Left colon (tissue), 2 donors: ENCODE data around the gene CASP3. TPM values are rescaled to one million over a fixed set of nuclear protein-coding genes. Genes with fewer than 3 reads are reported as not detected.
A peak's percentile ranks its signal among the peaks of the same experiment; 100 is the strongest.
"Not testable (repeated sequence)": the region's sequence is repeated elsewhere in the genome, so short reads cannot be mapped to it uniquely, and the experiment has no call there.

Source experiments
- ATAC-seq: fragments of 200-7000 bp; cut with Tn5 transposase; one replicate; pipeline ENCODE4 v1.9.1; 2020; ENCODE audit warnings: mild to moderate bottlenecking, moderate library complexity
- DNase-seq, 2 donors: peaks; one replicate each; pipeline ENCODE4 v3.0.0-alpha.2; 2020
- intact Hi-C, 2 donors: fragments of 100-400 bp; cut with DNase I in 1 of 2; cut with micrococcal nuclease in 1 of 2; formaldehyde crosslinking; loops; one replicate each; pipeline versions ENCODE4 v1.11.2 to v1.14.0; 2022; cut with DNase I, micrococcal nuclease
- total RNA-seq, 2 donors: library from RNA; stranded (reverse); fragmentation: NEBNext Ultra II Directional; extraction: Animal tissue kit (Norgen Biotek cat#: 25700); gene quantifications; one replicate each; pipeline ENCODE4 v1.2.1, GENCODE V29; 2021
- donor health status: DM: no; HTN: no; CAD: no.
- donor health status: DM: yes; HTN: yes; CAD: no.

Gene CASP3
- total RNA-seq, 2 donors from 2014 or later: 43.4 to 50.2 TPM

DNA sequence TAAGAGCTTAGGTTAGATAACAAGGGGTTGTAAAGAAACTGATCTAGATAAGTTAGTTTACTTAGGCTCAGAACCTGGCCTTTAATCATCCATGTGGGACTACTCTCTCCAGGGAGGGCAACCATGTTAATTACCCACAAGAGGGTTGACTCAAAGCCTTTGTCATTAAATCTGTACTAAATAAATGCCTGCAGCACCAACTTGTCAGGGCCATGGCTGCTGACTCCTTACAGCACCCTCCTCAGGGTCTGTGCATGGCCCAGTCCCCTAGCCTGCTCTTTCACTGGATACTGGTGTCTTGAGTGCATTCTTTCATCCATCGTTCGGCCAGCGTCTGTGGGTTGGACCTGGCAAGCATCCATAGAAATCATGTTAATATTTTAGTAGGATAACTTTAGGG is 34.7 kb downstream of the CASP3 start:
- ATAC-seq: no peak
- no peak for DNase-seq
- intact Hi-C loops: no loop called here

DNA sequence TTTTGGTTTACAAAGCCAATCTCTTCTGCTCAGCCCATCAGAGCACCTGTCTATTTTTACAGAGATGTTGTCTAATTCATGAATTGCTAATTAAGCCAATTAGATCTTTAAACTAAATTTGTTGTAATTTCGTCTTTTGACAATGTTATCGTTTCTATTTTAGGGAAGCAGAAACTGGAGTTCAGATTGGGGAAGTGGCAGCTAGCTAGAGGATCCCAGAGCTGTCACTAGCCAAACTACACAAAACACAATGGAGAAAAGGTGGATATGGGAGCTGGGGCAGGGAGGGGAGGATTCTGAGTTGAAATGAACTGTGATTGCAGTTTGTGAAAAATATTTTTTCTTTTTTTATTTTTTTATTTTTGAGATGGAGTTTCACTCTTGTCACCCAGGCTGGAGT is 35.8 kb downstream of the CASP3 start:
- no peak for DNase-seq
- intact Hi-C loops: no loop called here
- no peak for ATAC-seq

DNA sequence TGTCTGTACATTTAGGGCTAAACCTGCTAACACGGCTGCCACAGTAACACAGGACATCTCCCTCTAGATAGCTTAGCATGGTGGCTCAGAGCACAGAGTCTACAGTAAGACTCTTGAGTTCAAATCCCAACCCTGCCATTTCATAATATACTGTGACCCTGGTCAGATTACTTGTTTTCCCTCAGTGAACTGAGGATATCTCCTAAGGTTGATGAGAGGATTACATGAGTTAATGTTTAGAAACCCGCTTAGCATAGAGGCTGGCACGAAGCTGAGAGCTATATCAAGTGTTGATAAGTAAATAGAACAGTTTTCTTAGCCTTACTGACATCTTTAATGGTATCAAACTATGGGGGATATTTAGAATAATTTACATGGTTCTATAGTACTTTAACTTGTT is 37.2 kb downstream of the CASP3 start:
- ATAC-seq (no peak), DNase-seq (no peak)
- intact Hi-C loops: no loop called here

DNA sequence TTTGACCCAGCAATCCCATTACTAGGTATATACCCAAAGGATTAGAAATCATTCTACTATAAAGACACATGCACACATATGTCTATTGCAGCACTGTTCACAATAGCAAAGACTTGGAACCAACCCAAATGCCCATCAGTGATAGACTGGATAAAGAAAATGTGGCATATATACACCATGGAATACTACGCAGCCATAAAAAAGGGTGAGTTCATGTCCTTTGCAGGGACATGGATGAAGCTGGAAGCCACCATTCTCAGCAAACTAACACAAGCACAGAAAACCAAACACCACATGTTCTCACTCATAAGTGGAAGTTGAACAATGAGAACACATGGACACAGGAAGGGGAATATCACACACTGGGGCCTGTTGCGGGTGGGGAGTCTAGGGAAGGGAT is 41.8 kb downstream of the CASP3 start:
- intact Hi-C loops, DNase-seq, ATAC-seq: not testable (repeated sequence)

DNA sequence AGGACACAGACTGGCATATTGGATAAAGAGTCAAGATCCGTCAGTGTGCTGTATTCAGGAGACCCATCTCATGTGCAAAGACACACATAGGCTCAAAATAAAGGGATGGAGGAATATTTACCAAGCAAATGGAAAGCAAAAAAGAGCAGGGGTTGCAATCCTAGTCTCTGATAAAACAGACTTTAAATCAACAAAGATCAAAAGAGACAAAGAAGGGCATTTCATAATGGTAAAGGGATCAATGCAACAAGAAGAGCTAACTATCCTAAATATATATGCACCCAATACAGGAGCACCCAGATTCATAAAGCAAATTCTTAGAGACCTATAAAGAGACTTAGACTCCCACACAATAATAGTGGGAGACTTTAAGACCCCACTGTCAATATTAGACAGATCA is 46.4 kb downstream of the CASP3 start:
- intact Hi-C loops, DNase-seq, ATAC-seq: not testable (repeated sequence)

DNA sequence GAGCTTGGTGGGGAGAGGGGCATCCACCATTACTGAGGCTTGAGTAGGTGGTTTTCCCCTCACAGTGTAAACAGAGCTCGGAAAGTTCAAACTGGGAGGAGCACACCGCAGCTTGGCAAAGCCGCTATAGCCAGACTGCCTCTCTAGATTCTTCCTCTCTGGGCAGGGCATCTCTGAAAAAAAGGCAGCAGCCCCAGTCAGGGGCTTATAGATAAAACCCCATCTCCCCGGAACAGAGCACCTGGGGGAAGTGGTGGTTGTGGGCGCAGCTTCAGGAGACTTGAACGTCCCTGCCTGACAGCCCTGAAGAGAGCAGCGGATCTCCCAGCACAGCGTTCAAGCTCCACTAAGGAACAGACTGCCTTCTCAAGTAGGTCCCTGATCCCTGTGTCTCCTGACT is 48.3 kb downstream of the CASP3 start:
- DNase-seq, intact Hi-C loops, ATAC-seq: not testable (repeated sequence)

DNA sequence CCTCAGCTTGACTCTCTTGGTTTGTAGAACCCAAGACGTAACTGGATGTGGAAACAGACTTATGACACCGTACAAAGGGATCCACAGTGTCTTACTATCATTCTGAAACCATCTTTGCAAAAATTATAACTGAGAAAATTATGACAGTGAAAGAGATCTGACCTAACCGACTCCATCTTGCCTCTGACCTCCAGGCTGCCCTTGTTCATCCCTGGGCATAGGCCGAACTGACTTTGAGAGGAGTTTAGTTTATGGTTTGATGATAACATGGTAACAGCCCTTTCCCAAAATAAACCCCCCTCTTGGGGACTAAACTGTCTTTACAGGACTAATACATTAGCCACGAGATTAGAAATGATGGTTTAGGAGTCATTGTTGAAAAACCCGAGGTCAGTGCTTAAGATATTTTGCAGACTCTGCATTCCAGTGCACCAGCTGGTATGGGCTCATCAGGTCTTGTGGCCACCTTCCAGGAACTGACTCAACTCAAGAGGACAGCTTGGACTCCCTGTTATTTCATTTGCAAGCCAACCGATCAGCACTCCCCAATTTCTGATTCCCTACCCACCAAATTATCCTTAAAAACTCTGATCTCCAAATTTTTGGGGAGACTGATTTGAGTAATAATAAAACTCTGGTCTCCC is 49.6 kb downstream of the CASP3 start:
- intact Hi-C loops: no loop called here
- no peak for DNase-seq
- no peak for ATAC-seq

DNA sequence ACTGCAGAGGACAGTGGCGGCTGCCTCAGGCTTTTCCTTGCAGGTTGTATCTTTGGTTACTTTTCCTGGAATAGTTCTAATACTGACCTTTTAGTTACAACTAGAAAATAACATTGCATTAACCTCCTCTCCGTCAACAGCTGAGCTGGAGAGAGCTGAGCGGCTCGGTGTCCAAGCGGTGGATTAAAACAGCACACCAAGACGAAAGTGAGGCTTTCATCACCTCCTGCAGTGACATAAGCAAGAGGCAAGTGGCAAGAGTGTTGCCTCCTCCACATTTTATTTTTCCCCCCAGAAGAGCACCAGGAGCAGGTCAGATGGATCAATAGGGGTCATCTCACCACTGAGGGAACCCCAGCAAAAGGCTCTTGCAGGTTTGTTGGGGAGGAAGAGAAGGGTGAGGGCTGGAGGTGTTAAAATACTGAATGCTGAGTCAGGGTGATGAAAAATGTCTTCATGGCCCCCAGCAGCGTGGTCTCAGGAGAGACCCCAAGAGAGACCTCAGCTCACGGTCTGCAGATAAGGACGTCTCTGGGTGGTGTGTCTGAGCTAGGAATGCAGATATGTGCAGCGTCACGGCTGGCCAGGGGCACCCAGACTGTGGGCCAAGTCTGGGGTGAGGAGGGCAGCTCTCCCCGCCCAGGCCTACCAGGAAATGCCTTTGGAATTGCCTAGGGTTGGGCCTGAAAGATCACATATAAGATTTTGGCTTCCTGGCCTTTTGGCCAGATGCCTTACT is 50.3 kb downstream of the CASP3 start:
- no peak for DNase-seq
- intact Hi-C loops: no loop called here
- no peak for ATAC-seq

DNA sequence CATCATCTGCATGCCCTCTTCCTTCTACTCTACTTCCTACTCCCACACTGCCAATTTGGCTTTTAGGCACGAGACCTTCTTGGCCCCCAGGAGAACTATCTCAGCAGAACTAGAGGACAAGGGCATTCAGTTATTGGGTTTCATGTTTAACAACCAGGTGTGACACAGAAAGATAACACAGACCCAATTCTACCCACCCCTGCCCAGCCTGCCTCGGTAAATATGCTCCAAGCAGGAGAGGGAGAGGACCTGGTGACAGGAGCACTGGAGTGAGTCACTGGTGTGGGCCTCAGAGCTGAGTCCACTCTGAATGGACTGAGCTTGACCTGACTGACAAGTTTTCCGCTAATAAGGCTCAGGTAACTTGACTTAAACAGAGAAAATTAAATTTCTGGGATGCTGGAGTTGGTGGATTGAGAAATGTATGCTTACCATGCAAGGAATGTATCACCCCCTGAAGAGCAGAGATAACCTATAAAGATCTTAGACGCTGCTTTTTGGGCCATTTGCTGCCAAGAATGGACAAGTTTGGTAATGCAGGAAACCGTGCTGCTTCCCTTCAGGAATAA is 52.5 kb downstream of the CASP3 start:
- intact Hi-C loops: no loop called here
- ATAC-seq (no peak), DNase-seq (no peak)

DNA sequence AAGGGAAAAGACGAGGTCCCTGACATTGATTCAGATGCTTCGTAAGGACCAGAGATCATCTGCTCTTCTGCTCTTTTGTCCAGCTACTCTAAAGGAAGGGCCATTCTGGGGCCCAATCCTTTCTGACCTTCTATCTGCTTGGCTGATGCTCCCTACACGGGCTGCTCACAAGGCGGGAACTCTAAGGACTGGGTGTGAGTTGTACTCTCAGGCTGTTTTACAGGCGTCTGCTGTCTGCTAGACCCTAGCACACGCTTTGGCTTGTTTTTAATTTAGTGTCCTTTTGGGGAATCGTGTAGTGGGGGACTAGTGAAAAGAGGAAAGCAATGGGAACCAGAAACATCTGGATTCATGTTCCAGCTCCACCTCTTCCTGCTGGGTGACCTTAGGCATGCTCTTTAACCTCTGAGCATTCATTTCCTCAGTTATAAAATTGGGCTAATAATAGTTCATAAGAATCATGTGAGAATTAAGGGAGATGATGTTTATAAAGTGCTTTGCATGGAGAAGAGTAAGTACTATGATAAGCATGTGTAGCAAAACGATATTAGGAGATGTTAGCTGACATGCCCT is 53.1 kb downstream of the CASP3 start:
- DNase-seq (no peak), ATAC-seq (no peak)
- intact Hi-C loops: no loop called here

DNA sequence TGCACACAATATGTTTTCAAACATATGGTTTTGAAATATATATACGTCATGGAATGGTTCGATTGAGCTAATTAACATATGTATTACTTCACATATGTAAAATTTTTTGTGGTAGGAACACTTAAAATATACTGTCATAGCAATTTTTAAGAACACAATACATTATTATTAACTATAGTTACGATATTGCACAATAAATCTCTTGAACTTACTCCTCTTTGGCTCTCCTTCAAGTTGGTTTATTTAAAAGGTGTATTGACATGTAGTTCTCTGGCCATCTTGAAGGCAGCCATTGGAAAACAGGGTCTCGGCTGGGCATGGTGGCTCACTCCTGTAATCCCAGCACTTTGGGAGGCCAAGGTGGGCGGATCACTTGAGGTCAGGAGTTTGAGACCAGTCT is 53.8 kb downstream of the CASP3 start:
- intact Hi-C loops: no loop called here
- DNase-seq: no peak
- ATAC-seq: no peak

DNA sequence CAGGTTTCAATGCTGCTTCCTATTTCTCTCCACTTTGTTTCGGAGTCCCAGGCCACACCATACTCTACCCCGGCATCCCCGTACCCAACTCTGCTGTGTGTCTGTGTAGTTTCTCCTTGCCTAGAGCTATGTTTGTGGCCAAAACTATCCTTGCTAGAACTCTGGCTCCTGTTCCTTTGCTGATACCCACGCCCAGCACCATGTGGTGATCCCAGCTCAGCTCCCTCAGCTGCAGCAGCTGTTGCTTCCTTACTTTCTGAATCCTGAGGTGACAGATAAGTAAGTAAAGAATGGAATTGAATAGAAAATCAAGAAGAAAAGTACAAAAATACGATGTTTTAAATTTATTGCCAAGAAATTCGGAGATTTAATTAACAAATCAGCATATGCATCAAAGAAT is 55.8 kb downstream of the CASP3 start:
- intact Hi-C loops: no loop called here
- ATAC-seq (no peak), DNase-seq (no peak)

DNA sequence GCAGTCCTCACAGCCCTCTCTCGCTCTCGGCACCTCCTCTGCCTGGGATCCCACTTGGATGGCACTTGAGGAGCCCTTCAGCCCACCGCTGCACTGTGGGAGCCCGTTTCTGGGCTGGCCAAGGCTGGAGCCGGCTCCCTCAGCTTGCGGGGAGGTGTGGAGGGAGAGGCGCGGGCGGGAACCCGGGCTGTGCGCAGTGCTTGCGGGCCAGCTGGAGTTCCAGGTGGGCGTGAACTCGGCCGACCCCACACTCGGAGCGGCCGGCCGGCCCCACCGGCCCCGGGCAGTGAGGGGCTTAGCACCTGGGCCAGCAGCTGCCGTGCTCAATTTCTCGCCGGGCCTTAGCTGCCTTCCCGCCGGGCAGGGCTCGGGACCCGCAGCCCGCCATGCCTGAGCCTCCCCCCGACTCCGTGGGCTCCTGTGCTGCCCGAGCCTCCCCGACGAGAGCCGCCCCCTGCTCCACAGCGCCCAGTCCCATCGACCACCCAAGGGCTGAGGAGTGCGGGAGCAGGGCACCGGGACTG is 57.4 kb downstream of the CASP3 start:
- ATAC-seq, intact Hi-C loops, DNase-seq: not testable (repeated sequence)

DNA sequence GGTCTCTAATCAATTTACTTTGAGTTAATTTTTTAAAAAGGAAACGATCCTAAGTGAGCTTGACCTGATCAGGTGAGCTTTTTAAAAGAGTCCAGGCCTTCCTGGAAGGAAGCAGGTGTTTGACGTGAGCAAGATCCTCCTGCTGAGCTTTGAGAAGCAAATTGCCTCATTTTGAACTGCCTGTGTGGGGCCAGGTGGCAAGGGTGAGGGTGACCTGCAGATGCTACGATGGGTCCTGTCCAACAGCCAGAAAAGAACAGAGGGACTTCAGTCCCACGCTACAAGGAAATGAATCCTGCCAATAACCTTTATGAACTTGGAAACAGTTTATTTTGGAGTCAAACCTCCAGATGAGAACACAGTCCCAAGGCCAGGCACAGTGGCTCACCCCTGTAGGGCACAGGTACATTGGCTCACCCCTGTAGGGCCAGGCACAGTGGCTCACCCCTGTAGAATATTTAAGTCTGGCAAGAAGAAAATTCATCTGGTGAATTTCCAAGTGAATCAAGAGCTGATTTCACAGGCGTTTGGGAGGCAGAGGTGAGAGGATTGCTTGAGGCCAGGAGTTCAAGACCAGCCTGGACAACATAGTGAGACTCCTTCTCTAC is 58.1 kb downstream of the CASP3 start:
- no peak for DNase-seq
- peak; percentile 38 for ATAC-seq
- intact Hi-C loops: no loop called here

DNA sequence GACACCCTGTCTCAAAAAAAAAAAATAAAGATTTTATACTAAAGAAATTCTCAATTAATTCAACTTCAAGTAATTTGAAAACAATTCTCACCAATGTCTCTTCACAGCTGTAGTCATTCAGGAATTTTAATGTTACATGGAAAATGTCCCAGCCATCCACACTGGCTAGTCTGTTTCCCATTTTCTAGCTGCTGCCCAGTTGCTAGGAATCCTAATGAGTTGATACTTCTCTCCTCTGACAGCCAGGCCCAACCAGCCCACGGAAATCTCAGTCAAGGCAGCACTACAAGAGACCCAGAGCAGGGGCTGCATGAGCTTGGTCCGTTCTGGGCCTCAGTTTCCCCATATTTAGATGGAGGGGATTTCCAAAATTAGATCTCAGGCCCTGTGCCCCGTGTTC is 59.1 kb downstream of the CASP3 start:
- intact Hi-C loops: no loop called here
- ATAC-seq (no peak), DNase-seq (no peak)

DNA sequence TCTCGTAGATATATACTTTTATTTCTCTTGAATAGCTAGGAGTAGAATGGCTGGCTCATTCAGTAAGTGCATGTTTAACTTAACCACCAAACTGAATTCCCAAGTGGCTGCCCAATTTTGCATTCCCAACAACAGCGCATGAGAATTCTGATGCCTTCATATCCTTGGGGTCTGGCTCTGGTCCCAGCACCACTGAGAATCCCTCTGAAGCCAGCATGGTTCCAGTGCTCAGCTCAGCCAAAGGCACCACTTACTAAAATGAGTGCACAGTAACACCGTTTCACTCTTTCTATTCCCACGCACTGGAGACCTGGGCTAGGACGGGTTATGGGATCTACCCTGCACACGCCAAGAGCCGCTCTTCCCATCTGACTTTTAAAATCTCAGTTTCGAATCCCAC is 60.4 kb downstream of the CASP3 start:
- no peak for DNase-seq
- intact Hi-C loops: no loop called here

DNA sequence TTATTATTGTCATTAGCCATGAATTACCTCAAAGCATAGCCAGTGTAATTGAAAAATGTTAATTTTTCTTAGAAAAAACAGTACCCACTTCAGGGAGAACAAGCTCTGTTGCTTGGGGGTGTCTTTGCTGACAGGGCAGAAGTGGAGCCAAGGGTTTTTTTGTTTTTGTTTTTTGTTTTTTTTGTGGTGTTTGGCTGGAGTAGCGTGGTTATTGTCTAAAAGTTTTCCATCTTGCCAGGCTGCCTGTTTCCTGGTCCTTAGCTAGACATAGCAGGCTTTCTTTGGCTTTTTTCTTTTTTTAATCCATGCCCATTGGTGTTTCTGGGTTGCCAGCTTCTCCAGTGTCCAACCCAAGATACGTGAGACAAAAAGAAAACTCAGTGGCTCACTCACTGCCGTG is 61.5 kb downstream of the CASP3 start:
- no peak for DNase-seq
- ATAC-seq: no peak
- intact Hi-C loops: no loop called here

More for the DNA sequence above, 60.4 kb downstream of the CASP3 start:
- ATAC-seq: no peak

DNA sequence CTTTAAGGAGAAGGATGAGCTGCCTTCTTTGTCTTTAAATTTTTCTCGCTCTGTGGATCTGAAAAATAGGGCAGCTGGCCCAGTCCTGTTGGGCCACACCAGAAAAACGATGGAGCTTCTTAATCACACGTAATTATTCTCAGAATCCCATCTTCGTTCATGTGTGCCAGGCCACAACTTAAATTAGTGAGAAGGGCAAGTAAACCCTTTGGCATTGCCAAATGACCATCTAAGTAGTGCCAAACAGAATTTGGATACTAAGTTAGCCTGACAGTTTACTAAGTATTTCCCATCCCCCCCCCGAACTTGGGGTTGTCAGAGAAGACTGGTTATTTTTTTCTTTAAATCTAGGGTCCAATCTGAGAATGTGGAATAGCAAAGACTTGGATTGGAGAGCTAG is 62.0 kb downstream of the CASP3 start:
- DNase-seq (no peak), ATAC-seq (no peak)
- intact Hi-C loops: no loop called here

DNA sequence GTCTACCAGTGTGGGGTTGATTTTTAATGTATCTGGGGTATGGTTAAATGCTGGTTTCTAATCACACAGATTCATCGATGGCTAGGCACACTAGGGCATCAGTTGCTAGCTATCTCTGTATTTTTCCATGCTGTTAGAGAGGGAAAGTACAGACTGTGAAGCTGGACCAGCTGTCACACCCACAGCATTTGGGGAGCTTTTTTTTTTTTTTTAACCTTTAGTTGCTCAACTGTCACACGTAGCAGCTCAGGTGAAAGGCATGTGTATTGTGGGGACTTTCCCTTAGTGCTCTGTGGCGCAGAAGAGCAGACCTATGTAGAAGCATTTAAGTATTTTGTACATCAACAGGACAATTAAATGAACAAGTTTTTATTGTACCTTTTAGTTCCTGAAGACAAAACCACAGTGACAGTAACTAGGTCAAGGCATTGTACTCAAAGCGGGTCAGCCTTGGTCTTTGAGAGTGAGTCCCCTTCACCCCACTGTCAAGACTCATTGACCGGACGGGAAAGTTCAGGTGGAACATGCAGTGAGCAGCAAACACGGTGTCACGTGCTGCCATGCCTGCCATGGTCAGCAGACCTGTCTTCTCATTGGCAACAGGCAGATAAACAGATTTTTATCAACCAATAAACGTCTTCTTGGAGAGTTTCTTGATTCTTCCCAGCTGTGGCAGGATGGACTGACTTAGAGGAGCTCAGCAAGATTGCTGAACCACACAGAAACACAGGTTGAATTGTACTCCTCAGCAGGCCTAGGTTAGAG is 65.3 kb downstream of the CASP3 start:
- no peak for ATAC-seq
- intact Hi-C loops: no loop called here
- no peak for DNase-seq
